ENCODE data around the gene RBM43.

DNA sequence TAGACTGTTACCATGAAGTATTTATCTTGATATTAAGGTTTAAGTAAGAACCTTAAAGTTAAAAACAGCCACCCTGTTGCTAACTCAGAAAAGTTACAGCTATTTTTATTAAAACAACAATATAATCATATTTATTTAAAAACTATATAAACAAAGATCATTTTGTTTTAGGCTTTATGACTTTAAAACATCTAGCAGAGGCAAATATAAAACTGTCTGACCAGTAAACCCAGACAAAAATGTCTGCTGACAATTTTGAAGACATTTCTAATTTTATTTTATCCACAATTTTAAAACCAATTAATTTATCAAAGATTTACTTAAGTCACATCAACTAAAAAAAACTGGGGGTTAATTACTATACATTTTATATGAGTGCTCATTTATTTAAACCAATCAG, 14.2 kb downstream of the RBM43 start:
- TF ChIP-seq EP300 (IDR thresholded peaks at IDR 0.05) = no peak
- TF ChIP-seq, protein P1, sequence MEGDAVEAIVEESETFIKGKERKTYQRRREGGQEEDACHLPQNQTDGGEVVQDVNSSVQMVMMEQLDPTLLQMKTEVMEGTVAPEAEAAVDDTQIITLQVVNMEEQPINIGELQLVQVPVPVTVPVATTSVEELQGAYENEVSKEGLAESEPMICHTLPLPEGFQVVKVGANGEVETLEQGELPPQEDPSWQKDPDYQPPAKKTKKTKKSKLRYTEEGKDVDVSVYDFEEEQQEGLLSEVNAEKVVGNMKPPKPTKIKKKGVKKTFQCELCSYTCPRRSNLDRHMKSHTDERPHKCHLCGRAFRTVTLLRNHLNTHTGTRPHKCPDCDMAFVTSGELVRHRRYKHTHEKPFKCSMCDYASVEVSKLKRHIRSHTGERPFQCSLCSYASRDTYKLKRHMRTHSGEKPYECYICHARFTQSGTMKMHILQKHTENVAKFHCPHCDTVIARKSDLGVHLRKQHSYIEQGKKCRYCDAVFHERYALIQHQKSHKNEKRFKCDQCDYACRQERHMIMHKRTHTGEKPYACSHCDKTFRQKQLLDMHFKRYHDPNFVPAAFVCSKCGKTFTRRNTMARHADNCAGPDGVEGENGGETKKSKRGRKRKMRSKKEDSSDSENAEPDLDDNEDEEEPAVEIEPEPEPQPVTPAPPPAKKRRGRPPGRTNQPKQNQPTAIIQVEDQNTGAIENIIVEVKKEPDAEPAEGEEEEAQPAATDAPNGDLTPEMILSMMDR (IDR thresholded peaks at IDR 0.05) = no peak
